Prostate gland (tissue), 2 donors: ENCODE results near the gene NAA80. TPM values are rescaled to one million over a fixed set of nuclear protein-coding genes. Genes with fewer than 3 reads are reported as not detected.

Experiments used
- DNase-seq: peaks from one replicate; pipeline ENCODE4 v3.0.0-alpha.2; 2019; ENCODE audit warnings: low spot score
- H3K27ac ChIP-seq, 2 donors: fragments of 200-600 bp; sonication (generic); 2 replicates each; pipeline ENCODE4 v1.5.1; 2017 to 2019
- H3K27me3 ChIP-seq: fragments of 200-600 bp; sonication (generic); replicated peaks from 2 replicates; pipeline ENCODE4 v1.5.1; 2019; ENCODE audit not compliant: insufficient read depth
- H3K36me3 ChIP-seq, 2 donors: fragments of 200-600 bp; sonication (generic); 1 replicate in 1 of 2; 2 replicates in 1 of 2; pipeline versions ENCODE4 v1.5.1 to v1.8.1; 2017 to 2019
- H3K4me1 ChIP-seq: fragments of 200-600 bp; sonication (generic); replicated peaks from 2 replicates; pipeline ENCODE4 v1.5.1; 2019
- H3K4me3 ChIP-seq, 2 donors: fragments of 200-600 bp; sonication (generic); 2 replicates each; pipeline ENCODE4 v1.5.1; 2017 to 2019
- H3K9me3 ChIP-seq: fragments of 200-600 bp; sonication (generic); 2 replicates; pipeline ENCODE4 v1.5.1; 2017
- POLR2A ChIP-seq: fragments of 450-650 bp; IDR thresholded peaks from one replicate; pipeline ENCODE4 v1.6.1; 2016; ENCODE audit warnings: antibody characterized with exemption, mild to moderate bottlenecking
- POLR2AphosphoS5 ChIP-seq: sonication (generic); formaldehyde crosslinking; IDR thresholded peaks from one replicate; pipeline ENCODE4 v1.6.1; 2017; ENCODE audit warnings: antibody characterized with exemption
- WGBS: methylation state at CpG from one replicate; pipeline ENCODE4 v1.1.5; 2018; 5-methylcytosine and 5-hydroxymethylcytosine counted together
- intact Hi-C: fragments of 100-400 bp; cut with DNase I; formaldehyde crosslinking; loops from one replicate; pipeline ENCODE4 v1.14.2; 2022
- total RNA-seq, 2 donors: library from RNA; depleted of rRNA; stranded (reverse); fragments of >200 nt; gene quantifications; one replicate each; pipeline ENCODE4 v1.1.0, GENCODE V29; 2016
- TF ChIP-seq, protein P1 (sequence below), 4 experiments: fragments of 200-600 bp in 2 of 4; fragments of 450-650 bp in 2 of 4; sonication (generic) in 2 of 4; IDR thresholded peaks; 1 replicate in 3 of 4; 2 replicates in 1 of 4; pipeline ENCODE4 v1.5.1; 2016 to 2019; ENCODE audit warnings: antibody characterized with exemption in 4 of 4, mild to moderate bottlenecking in 2 of 4, moderate library complexity in 2 of 4

The NAA80 gene
- total RNA-seq, 2 donors from 2014 or later = 15.8 to 28.0 TPM

DNA sequence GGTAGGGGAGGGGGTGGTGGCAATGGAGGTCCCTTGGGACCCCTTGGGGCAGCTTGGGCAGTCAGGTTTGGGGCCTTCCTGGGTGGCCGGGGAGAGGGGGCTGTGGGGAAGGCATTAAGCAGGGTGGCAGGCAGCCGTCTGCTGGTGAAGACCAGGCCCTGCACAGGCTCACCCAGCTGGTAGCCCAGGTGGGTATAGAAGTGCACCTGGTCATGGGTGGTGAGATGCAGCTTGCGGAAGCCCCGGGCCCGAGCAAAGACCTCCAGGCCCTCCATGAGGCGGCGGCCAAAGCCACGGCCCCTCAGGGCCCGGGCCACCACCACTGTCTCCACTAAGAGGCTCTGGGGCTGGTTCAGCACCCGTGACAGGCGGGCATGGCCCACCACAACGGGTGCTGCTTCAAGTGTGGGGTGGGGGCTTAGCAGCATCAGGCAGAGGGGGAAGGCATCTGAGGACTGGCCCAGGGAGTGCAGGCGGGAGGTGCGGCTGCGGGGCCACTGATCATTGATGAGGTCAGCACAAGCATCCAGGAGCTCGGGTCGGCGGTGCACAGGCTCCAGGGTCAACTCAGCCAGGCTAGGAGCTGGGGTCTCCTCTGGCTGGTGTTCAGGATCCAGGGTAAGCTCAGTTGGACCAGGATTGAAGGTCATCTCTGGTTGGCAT is 2.4 kb downstream of the NAA80 start:
- Histone ChIP-seq H3K9me3 (no peaks in the 10 kb centered on the region), H3K36me3 (no peaks in the 10 kb centered on the region), H3K4me3 (no peak overlapping the region), H3K27me3 (no peaks in the 10 kb centered on the region), H3K27ac (no peak overlapping the region), H3K4me1 (peaks cover 16% of the 10 kb centered on the region)
- DNase-seq = no peak
- intact Hi-C loops = no loop called here
- 90% methylated on average over 15 of the region's 18 CpGs for WGBS
- TF ChIP-seq POLR2A = no peak

DNA sequence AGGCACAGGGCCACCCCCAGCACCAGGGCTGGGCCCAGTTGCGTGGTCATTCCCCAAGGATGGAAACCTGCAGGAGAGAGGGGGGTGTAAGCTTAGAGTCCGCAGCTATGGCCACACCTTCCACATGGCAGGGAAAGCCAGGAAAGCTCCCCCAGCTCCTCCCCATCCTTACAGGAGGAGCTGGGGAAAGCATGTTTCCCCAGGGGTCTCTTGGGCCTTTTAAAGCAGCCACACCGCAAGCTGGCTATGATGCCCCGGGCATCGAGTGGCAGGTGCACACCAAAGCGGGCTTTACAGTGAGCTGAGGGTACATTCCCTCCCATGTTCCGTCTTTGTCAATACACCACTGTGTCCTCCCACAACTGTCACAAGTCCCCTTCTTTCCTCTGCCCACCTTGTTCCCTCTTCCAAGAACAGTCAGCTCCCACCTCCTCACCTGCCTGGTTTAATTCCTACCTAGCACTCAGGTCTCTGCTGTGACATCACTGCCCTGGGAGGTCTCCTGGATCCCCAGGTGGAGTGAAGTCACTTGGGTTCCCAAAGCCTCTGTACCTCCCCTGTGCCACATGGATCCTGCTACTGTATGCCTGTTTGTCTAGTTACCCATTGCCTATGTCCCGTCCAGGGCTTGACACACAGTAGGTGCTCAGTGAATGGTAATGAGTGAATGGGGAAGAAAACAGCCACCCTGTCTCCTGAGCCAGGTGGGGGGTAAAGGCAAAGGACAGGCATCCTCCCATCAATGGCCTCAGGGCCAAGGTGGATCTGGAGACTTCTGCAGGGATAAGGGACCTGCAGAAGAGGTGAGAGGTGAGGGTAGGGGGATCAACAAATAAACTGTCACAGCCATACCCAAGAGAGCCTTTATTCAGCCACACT is 3.4 kb downstream of the NAA80 start:
- Histone ChIP-seq H3K27me3 (no peaks in the 10 kb centered on the region), H3K4me3 (no peak overlapping the region), H3K9me3 (no peaks in the 10 kb centered on the region), H3K27ac (no peak overlapping the region), H3K4me1 (peaks cover 16% of the 10 kb centered on the region), H3K36me3 (no peaks in the 10 kb centered on the region)
- intact Hi-C loops = no loop called here
- no peak for DNase-seq
- 84% methylated on average over 8 of the region's 8 CpGs for WGBS
- TF ChIP-seq POLR2AphosphoS5 (no peak), POLR2A (no peak)
- TF ChIP-seq, protein P1, sequence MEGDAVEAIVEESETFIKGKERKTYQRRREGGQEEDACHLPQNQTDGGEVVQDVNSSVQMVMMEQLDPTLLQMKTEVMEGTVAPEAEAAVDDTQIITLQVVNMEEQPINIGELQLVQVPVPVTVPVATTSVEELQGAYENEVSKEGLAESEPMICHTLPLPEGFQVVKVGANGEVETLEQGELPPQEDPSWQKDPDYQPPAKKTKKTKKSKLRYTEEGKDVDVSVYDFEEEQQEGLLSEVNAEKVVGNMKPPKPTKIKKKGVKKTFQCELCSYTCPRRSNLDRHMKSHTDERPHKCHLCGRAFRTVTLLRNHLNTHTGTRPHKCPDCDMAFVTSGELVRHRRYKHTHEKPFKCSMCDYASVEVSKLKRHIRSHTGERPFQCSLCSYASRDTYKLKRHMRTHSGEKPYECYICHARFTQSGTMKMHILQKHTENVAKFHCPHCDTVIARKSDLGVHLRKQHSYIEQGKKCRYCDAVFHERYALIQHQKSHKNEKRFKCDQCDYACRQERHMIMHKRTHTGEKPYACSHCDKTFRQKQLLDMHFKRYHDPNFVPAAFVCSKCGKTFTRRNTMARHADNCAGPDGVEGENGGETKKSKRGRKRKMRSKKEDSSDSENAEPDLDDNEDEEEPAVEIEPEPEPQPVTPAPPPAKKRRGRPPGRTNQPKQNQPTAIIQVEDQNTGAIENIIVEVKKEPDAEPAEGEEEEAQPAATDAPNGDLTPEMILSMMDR (IDR thresholded peaks at IDR 0.05) = no peak

DNA sequence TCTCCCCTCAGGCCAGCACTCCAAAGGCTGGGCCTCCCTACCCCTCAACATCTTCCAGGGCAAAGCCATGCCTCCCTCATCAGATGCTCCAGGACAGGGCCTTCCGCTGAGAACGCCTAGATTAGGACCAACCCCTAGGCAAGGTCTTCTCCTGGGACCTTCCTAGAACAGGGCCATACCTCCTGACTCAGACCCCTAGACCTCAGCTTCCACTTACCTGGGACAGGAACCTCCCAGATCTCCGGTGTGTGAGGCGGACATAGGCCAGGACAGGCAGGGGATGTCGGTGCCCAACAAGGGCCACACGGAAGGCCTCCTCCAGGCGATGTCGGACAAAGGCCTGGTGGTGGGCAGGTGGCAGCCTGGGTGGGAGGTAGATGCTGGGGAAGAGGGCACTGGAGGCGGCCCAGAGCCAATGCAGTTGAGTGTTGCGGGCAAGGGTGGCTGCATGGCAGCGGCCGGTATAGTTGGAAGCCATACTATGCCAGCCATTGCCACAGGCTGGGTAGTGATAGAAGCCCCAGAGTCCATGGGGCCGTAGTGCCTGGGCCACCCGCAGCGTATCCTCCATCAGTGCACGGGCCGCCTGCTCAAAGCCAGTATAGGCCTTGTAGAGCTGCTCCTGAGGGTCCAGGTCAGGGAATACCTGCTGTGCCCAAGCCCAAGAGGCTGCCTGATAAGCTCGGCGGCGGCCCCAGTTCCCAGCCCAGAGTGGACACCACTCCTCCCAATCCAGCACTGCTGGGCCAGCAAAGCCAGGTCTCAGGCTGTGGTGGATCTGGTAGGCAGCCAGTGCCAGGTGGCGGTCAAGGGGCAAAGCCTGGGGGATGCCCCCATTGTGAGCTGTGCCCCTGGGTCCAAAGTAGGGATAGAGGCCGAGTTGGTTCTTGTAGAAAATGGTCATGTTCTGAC is 4.5 kb downstream of the NAA80 start:
- peaks cover 16% of the 10 kb centered on the region for H3K4me1 ChIP-seq
- intact Hi-C loops = no loop called here
- no peak overlapping the region for H3K27ac ChIP-seq
- peaks cover 4% of the 10 kb centered on the region in 2 donors for H3K36me3 ChIP-seq
- H3K4me3 ChIP-seq = no peak overlapping the region
- no peaks in the 10 kb centered on the region for H3K9me3 ChIP-seq
- H3K27me3 ChIP-seq = no peaks in the 10 kb centered on the region
- TF ChIP-seq POLR2A = no peak
- TF ChIP-seq, protein P1 (IDR thresholded peaks at IDR 0.05) = no peak
- TF ChIP-seq POLR2AphosphoS5 = no peak
- DNase-seq = no peak
- WGBS = 94% methylated on average over 22 of the region's 22 CpGs

DNA sequence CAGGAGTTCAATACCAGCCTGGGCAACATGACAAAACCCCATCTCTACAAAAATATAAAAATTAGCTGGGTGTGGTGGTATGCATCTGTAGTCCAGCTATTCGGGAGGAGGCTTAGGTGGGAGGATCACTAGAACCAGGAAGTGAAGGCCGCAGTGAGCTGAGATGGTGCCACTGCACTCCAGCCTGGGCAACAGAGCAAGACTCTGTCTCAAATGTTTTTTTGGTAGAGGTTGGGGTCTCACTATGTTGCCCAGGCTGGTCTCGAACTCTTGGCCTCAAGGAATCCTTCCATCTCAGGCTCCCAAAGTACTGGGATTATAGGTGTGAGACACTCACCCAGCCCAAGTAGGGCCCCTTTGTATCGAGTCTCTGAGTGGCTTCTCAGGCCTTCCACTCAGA is 5.1 kb downstream of the NAA80 start:
- no peak for DNase-seq
- H3K27ac ChIP-seq = no peak overlapping the region
- H3K27me3 ChIP-seq = no peaks in the 10 kb centered on the region
- intact Hi-C loops = no loop called here
- 86% methylated on average over 4 of the region's 4 CpGs for WGBS
- TF ChIP-seq POLR2AphosphoS5 = no peak
- H3K4me3 ChIP-seq = no peak overlapping the region
- H3K4me1 ChIP-seq = peaks cover 16% of the 10 kb centered on the region
- no peaks in the 10 kb centered on the region for H3K9me3 ChIP-seq
- H3K36me3 ChIP-seq = peaks cover 5 to 9% of the 10 kb centered on the region in 2 donors

DNA sequence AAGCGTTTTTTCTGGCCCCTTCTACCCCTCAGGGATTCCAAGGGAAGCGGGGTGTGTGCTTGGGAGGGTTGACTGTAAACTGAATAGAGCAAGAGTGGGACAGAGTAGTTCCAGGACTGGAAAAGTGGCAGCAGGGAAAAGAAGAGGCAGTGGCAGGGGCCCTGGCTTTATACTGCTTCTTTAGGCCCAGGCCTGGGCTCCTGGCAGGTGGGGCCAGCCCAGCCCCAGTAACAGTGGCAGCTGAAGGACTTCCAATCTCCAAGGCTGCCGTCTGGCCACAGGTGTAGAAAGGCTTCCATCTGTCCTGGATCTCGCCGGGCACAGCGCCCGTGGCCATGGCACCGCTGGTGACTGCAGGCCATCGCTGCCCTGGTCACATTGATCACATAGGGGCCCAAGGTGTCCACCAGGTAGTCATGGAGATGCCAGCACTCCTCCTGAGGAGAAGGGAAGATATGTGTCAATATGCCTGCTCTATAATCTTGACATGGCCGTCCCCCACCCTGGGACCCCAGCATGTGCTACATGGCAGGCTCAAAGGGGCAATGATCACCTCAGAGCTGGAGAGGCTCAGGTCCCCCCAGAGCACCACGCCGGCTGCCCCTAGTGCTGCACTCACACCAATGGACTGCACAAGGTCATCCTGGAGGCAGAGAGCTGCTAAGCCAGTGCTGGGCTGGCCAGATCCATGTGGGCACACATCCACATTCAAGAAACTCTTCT is 6.0 kb downstream of the NAA80 start:
- intact Hi-C loops = no loop called here
- Histone ChIP-seq H3K9me3 (no peaks in the 10 kb centered on the region), H3K4me1 (peaks cover 9% of the 10 kb centered on the region), H3K4me3 (no peak overlapping the region), H3K36me3 (peaks cover 5 to 18% of the 10 kb centered on the region in 2 donors), H3K27me3 (no peaks in the 10 kb centered on the region), H3K27ac (peak overlapping the region; percentile 86 to 88)
- DNase-seq = no peak
- no peak for TF ChIP-seq POLR2AphosphoS5
- TF ChIP-seq POLR2A = no peak
- TF ChIP-seq, protein P1 (IDR thresholded peaks at IDR 0.05) = no peak
- 78% methylated on average over 12 of the region's 12 CpGs for WGBS
